Glomerular endothelial cell (primary cell): ENCODE results near the gene GBP1. TPM values are rescaled to one million over a fixed set of nuclear protein-coding genes. Genes with fewer than 3 reads are reported as not detected.
"Not testable (repeated sequence)": the region's sequence is repeated elsewhere in the genome, so short reads cannot be mapped to it uniquely, and the experiment has no call there.

Experiments used
- DNase-seq: peaks from one replicate; pipeline ENCODE4 v3.0.0-alpha.2; 2011; ENCODE audit warnings: low read depth, low spot score; ENCODE audit errors: extremely low read depth
- total RNA-seq: library from RNA; depleted of rRNA; stranded (reverse); fragments of >200 nt; gene quantifications from 2 replicates; pipeline ENCODE4 v1.2.3, GENCODE V29; 2015

GBP1 gene
- total RNA-seq, 1 donor from 2014 or later, result 60.4 TPM

DNA sequence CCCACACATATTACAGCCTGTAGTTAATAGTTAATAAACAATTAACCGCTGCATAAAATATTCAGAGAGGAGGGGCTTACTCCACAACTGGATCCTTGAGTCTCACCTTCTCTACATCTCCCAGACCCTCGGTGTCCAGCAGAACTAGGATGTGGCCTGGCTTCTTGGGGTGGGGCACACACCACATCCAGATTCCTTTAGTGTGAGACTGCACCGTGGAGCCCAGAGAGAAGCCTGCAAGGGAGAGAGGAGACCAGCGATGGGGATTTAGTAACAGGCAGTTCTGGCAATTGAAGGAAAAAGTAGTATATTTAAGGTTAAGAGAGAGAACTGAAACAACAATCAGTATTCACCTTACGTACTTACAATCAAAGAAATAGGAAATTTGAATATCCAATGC is 4.9 kb downstream of the GBP1 start:
- no peak for DNase-seq

DNA sequence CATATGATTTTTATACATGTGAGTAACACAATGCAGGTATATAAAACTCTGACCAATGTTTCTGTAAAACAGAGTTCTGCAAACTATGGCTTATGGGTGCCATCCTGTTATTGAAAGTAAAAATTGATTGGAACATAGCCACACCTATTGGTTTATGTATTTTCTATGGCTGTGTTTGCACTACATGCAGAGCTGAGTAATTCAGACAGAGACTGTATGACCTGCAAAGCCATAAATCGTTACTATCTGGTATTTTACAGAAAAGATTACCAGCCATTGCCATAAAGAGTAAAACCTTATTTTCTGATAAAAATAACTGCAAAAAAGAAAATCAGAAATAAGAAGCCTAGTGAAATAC is 13.1 kb downstream of the GBP1 start:
- DNase-seq, result no peak

DNA sequence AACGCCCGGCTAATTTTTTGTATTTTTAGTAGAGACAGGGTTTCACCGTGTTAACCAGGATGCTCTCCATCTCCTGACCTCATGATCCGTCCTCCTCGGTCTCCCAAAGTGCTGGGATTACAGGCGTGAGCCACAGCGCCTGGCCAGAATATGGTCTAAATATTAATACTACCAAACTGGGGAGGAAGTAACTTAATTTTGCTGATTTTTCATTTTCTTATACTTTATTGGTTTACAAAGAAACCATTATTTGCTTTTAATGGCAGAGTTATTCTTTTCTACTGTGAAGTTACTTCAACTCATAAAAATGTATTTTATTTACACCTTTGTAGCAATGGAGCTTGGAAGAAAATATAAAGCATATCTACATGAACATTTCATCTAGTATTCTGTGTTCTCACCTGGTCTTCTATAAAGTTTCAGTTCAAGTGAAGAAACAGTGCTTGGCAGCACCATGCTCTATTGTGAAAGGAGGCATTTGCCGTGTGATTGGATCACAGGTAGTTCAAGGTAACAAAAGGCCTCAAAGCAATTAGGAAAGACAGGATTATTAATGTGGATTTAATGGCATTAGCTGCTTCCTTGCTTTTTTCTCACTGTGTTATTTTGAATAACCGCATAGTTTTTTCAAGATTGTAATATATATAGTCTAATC is 13.6 kb downstream of the GBP1 start:
- no peak for DNase-seq

DNA sequence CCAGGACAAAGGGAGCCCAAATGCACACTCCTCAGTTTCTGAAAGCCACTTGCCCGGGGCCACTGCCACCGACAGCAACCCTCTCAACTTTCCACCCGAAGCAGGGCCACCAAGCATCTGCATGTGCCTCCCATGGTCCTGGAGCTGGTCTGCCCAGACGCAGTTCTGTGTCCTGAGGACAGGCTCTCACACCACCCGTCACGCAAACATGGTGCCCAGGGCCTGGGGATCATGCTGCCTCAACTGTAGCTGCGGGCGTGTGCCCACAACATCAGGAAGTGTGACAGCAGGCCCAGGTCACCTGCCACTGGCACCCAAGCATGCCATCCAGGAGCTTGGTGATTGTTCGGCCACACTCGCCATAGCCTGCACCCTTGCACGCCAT is 14.4 kb downstream of the GBP1 start:
- DNase-seq, result no peak

DNA sequence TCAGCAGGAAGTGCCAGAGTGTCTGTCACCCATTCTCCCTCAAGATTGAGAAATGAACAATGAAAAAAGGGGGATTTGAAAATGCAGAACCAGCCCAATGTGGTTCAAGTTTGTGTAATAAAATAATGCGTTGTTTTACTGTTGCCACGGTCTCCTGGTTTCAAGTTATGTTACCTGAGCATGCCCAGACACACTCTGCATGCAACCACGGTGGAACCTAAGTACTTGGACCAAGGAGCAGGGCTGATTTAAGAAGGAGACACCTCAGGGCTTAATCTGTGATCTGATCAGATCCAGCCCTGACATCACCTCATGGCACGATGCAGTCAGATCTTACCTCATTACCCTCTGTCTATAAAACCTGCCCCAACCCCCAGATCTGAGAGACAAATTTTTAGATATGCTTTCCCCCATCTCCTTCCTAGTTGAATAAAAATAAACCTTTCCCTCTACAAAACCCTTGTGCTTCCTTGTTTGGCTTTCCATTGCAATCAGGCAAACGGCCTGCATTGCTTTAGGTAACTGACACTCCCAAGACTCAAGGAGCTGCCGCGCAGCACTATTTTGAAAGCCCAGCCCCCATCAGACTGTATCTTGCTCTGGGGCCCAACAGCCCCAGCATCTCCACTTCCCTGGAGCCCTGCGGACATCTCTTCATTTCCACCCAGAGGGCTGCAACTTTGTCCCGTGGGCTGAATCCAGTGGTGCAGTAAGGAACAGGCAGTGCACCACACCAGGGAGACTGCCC is 14.9 kb downstream of the GBP1 start:
- not testable (repeated sequence) for DNase-seq

DNA sequence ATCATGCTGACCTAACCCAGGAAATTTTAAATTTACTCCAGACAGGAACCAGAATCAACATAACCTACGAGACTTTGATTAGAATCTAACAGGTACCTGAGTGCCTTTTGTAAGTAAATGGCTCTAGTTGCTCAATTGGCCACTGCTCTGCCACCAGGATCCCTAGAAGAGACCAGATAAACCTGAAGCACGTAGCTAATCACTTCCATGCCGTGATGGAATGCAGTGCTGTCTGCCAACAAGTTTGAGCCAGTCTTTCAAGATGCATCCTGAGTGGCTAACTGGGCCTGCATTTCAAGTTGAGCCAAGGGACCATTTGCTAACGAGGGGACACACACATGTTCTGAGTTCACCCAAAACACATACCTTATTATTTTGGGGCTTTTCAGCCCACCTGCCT is 15.8 kb downstream of the GBP1 start:
- DNase-seq, result not testable (repeated sequence)

DNA sequence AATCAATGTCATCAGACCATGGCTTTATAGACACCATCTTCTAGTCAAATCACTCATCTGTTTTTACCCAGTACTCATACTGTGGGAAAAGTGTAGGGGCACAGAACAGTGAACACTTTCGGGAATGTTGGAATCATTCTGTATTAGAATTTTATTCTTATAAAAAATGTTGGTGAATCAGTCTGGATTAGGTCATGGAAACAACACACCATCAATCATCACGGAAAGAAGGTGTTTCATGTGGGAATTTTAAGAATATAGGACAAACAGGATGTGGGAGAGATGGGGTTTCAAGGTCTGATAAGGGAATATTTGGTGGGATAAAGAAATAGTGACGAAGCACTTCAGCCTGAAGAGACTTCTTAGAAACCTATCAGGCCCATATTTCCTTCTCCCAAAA is 17.3 kb downstream of the GBP1 start:
- DNase-seq, result no peak

DNA sequence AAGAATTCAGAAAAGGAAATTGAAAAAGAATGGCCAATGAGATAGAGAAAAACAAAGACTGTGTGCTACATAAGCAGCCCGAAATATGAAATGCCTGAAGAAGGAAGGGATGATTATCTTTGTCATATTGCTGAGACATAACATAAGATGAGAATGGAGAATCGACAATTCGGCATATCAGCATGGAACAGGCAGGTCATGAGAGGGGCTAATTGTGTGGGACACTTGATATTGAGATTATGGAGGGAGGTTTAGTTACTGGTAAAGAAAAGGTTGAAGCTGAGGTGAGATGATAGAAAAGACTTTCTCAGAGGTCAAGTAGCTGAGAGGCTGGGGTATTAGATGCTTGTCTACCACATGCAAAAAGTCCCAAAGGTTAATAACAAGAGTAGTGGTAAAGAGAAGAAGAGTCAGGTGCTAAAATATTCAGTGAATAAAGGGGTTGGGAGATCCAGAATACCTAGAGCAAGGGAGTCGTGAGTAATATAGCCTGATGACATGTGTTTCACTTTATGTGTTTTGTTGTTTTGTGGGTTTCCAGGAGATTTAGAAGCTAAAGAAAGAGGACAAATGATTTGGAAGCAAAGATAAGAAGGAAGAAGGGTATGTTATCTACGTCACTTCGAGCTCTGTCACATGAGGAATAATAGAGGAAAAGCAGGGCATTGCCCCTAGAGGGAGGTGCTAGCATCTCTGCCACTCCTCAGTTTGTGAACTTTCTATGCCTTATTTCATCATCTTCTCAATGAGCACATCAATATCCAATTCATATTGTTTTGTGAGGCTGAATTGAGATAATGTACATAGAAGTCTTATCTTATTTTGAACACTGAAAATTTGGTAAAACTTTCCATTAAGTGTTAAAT is 18.5 kb downstream of the GBP1 start:
- not testable (repeated sequence) for DNase-seq

DNA sequence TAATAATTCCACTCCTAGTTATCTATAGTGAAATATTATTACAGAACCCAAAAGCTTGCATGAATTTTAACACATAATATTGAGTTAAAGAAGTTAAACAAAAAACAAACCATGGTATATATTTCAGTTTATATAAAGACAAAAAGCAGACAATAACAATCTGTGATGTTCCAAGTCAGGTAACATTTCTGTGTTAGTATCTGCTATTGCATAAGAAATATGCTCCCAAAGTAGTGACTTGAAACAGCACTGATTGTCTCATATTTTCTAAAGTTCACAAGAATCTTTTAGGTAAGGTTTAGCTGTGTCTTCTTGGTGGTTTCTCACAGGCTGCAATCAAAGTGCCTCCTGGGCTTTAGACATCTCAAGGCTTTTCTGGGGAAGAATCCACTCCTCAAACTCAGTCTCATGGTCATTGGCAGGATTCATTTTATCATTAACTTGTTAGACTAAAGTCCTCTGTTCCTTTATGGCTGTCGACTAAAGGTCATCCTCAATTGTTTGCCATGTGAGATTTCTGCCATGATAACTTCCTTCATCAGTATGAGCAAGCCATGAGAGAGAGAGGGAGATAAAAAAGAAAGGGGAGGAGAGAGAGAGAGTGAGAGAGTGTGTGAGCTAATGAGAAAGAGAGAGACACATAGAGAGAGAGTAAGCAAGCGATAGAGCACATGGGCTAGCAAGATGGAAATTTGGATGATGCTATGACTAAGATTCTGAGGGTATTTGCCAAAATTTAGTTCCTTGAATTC is 19.9 kb downstream of the GBP1 start:
- no peak for DNase-seq

DNA sequence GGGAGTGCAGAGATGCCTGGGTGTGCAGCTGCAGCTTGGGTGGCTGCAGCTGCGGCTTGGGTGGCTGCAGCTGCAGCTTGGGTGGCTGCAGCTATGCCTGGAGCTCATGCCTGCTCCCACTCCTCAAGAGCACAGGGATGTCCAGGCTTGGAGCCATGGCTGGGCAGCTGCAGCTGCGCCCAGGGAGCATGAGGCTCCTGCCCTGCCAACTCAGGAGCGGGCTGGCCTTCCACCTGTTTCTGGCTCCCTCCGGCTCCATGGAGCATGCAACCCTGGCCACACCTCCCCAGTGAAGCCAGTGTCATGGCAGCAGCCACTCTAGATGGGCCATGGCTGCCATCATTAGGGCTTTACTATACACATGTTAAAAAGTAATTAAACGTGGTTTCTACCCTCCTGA is 21.1 kb downstream of the GBP1 start:
- DNase-seq, result no peak

DNA sequence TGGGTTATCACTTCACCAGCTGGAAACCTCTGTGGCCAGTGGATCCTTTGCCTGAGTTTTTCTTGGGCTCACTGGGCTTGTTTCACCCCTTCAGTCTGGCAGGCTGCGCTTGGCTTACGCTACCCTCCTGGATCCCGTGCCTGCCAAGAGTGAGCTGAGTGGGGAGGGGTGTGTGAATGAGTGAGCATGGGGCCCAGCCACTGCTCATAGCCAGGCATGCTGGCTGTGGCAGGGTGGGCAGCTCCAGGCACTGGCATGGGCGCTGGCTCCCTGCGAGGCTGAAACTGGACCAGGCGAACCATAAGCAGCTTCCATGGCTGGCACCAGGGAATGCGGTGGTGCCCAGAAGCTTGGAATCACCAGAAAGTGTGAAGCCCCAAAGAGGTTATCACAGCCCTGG is 22.5 kb downstream of the GBP1 start:
- DNase-seq, result no peak

DNA sequence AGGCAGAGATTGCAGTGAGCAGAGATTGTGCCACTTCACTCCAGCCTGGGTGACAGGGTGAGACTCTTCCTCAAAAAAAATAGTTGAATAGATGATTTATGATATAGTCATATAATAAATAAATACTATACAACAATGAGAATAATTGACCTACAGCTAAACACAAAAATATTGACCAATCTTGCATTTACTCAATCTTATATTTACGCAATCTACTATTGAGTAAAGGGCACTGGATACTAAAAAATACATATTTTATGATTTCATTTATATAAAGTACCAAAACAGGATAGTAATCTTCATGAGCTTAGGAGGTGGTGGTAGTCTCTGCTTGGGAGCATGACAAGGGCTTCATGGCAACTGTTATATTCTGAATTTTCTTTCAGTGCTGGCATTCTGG is 23.3 kb downstream of the GBP1 start:
- no peak for DNase-seq

DNA sequence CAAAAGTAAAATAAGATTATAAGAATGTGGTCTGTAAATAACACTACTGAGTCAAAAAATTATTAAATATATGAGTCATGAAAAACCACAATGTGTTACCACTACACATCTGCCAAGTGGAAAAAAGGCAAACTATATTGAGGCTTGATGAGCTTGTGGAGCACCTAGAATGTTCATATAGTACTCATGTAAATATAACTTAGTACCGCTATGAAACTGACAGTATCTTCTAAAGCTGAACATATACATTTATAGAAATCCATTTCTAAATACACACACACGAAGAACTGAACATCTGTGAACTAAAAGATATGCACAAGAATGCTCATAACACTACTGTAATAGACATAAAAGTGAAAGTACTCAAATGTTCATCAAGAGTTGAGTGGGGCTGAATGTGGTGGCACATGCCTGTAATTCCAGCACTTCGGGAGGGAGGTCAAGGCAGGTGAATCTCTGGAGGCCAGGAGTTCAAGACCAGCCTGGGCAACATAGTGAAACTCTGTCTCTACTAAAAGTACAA is 23.8 kb downstream of the GBP1 start:
- DNase-seq, result no peak

DNA sequence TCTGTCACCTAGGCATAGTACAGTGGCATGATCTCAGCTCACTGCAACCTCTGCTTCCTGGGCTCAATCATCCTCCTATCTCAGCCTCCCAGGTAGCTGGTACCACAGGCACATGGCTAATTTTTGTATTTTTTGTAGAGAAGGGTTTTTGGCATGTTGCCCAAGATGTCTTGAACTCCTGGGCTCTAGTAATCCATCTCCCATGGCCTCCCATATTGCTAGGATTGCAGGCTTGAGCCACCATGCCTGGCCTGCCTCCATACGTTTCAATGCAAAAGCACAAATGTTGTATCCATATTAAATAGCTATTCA is 24.7 kb downstream of the GBP1 start:
- DNase-seq, result no peak

DNA sequence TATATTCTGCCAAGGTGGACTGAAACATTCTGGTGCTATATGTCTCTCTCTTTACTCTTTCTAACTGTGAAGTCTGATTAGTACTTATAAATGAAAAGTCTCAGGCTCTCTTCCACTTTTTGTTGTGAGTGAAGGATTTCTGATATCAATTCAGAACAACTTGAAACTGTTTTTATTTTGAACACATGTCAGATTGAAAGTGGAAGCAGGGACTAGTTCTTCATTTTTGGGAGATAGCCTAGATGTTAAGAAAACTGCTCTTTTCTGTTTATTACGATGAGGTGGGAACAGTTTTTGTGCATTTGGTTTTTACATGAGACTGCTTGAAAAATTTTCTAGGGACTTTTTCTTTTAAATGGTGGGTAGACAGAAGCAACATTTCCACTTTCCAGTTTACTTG is 27.8 kb downstream of the GBP1 start:
- no peak for DNase-seq

DNA sequence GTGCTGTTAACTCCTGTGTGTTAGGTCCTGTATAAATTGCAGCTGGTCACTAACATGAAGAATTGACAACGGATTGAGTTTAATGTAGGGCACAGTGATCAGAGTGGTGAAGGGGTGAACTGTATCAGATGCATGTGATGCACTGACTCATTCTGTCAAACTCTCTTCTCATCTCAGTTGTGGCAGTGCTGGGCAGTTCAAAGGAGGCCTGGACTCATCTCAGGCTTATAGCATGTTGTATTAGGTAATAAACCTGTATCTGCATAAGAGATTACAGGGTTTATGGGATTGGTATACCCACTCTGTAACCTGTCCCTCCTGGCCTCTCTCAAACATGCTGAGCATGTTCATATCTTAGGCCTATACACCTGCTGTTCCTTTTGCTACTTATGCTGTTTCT is 29.9 kb downstream of the GBP1 start:
- DNase-seq, result no peak

DNA sequence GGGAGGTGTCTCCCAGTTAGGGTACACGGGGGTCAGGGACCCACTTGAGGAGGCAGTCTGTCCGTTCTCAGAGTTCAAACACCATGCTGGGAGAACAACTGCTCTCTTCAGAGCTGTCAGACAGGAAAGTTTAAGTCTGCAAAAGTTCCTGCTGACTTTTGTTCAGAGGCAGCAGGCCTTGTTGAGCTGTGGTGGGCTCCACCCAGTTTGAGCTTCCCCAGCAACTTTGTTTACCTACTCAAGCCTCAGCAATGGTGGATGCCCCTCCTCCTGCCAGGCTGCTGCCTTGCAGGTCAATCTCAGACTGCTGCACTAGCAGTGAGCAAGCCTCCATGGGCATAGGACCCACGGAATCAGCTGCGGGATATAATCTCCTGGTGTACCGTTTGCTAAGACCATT is 31.0 kb downstream of the GBP1 start:
- not testable (repeated sequence) for DNase-seq

DNA sequence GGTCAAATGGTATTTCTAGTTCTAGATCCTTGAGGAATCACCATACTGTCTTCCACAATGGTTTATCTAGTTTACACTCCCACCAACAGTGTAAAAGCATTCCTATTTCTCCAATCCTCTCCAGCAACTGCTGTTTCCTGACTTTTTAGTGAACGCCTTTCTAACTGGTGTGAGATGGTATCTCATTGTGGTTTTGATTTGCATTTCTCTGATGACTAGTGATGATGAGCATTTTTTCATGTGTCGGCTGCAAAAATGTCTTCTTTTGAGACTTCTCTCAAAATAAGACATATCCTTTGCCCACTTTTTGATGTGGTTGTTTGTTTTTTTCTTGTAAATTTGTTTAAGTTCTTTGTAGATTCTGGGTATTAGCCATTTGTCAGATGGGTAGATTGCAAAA is 36.0 kb downstream of the GBP1 start:
- not testable (repeated sequence) for DNase-seq

DNA sequence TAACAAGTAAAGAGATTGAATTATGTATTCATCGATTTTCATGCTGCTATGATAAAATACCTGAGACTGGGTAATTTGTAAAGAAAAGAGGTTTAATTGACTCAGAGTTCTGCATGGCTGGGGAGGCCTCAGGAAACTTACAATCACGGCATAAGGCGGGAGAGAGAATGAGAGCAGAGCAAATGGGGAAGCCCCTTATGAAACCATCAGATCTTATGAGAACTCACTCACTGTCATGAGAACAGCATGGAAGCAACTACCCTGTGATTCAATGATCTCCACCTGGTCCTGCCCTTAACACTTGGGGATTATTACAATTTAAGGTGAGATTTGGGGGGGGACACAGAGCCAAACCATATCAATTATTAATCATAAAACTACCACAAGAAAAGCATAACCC is 39.1 kb downstream of the GBP1 start:
- no peak for DNase-seq

DNA sequence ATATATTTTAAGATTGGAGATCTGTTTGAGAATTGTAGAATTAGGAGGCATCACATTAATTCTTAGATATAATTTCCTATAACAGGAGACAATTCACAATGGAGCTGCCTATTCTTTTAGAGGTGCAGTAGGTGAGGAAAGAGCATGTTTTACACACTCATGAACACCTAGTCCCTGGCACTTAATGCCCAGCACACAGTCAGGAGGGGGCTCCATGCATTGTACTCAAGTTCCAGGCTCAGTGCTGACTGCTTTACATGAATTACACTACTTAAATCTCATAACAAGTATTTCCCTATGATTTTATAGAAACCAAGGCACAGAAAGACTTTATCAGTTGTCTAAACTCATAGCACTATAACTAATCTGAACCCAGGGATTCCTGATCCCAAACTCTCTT is 42.0 kb downstream of the GBP1 start:
- no peak for DNase-seq
